Measurements from ENCODE around the gene MOAP1. TPM values are rescaled to one million over a fixed set of nuclear protein-coding genes. Genes with fewer than 3 reads are reported as not detected.

Gene MOAP1
- total RNA-seq, 1 donor from 2014 or later: 61.1 TPM

GRCh38 chr14:93228550-93228949, 43.9 kb upstream of the MOAP1 start:
- no peak overlapping the region for H3K27ac ChIP-seq (replicated peaks)
- no peaks in the 10 kb centered on the region for H3K27me3 ChIP-seq (ENCODE audit: low read depth)
- H3K4me3 ChIP-seq: no peak overlapping the region
- H3K36me3 ChIP-seq: peaks cover 55% of the 10 kb centered on the region
- DNase-seq: no peak
- peaks cover 5% of the 10 kb centered on the region for H3K4me1 ChIP-seq
- no peaks in the 10 kb centered on the region for H3K9me3 ChIP-seq (replicated peaks)
- intact Hi-C loops (cut with micrococcal nuclease): no loop called here
- TF ChIP-seq CTCF (IDR thresholded peaks at IDR 0.05; ENCODE audit: borderline replicate concordance): no peak

GRCh38 chr14:93223565-93223964, 38.9 kb upstream of the MOAP1 start:
- no peak for TF ChIP-seq CTCF (IDR thresholded peaks at IDR 0.05; ENCODE audit: borderline replicate concordance)
- intact Hi-C loops (cut with micrococcal nuclease): no loop called here

DNA sequence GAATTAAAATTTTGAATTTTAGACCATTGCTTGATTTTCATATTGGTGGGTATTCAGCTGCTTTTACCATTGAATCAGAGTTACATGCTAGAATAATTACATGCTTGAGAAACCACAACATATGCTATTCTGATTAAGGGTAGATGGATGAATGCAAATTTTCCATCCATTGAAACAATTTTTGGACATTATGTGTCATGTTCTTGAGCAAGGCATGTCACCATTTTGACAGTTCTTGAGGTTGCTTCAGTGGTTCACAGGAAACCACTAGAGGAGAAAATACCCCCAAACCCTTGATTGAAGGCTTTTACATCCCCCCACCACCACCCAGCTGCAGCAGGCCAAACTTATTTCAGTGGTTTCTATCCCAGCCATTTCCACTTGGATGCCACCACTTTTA, 35.8 kb upstream of the MOAP1 start:
- no peak for TF ChIP-seq CTCF (IDR thresholded peaks at IDR 0.05; ENCODE audit: borderline replicate concordance)
- Histone ChIP-seq H3K27ac (replicated peaks) (no peak overlapping the region), H3K4me1 (no peaks in the 10 kb centered on the region), H3K36me3 (peaks cover 97% of the 10 kb centered on the region), H3K4me3 (no peak overlapping the region), H3K9me3 (replicated peaks) (no peaks in the 10 kb centered on the region), H3K27me3 (ENCODE audit: low read depth) (no peaks in the 10 kb centered on the region)
- no peak for DNase-seq
- intact Hi-C loops (cut with micrococcal nuclease): no loop called here

More at GRCh38 chr14:93223565-93223964, 38.9 kb upstream of the MOAP1 start:
- no peak for DNase-seq
- Histone ChIP-seq H3K4me1 (no peaks in the 10 kb centered on the region), H3K9me3 (replicated peaks) (no peaks in the 10 kb centered on the region), H3K4me3 (no peak overlapping the region), H3K27ac (replicated peaks) (no peak overlapping the region), H3K36me3 (peaks cover 93% of the 10 kb centered on the region), H3K27me3 (ENCODE audit: low read depth) (no peaks in the 10 kb centered on the region)

DNA sequence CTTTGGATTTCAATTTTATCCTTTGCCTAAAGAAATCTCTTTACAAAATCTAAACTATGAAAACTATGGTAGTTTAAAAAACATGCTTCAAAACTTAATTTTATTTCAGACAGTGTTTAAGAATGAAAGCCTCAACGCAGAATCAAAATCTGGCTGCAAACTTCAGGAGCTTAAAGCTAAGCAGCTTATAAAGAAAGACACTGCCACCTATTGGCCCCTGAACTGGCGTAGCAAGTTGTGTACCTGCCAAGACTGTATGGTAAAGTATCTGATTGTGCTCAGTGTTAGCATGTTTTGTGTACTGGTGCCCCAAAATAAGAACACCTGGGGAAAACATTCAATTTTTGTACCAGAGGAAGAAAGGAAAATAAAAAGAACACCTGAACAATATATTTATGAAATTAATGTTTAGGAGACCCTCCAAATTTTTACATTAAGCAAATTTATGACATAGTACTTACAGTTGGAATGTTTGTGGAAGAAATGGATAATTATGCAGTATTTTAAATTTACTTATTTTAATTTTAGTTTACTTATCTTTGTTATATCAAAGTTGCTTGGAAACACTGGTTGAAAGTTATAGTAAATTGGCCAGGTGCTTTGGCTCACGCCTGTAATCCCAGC, 34.5 kb upstream of the MOAP1 start:
- no peaks in the 10 kb centered on the region for H3K4me1 ChIP-seq
- intact Hi-C loops (cut with micrococcal nuclease): loop anchor here (10.0 kb wide), 1 partner anchor 396 kb away; no protein-coding TSS in a partner anchor
- no peak overlapping the region for H3K27ac ChIP-seq (replicated peaks)
- peak; percentile 61 for TF ChIP-seq CTCF (IDR thresholded peaks at IDR 0.05; ENCODE audit: borderline replicate concordance)
- DNase-seq: no peak
- peaks cover 98% of the 10 kb centered on the region for H3K36me3 ChIP-seq
- no peaks in the 10 kb centered on the region for H3K9me3 ChIP-seq (replicated peaks)
- H3K27me3 ChIP-seq (ENCODE audit: low read depth): no peaks in the 10 kb centered on the region
- H3K4me3 ChIP-seq: no peak overlapping the region

DNA sequence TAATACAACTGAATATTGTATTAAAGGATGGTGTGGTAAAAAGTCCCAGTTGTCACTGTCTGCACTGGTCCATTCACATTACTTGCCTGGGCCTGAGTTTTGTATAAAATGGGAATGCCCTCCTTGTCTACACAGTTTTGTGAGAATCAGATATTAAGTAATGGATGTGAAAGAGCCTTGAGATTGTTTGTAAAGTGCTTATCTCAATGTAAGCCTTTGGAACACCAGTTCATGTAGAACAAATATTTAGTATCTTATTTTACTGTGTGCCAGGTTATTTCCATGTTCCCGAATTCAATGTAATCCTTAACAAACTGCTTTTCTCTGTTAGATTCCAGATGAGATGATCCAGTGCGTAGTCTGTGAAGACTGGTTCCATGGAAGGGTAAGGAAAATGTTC, 29.9 kb upstream of the MOAP1 start:
- Histone ChIP-seq H3K4me1 (peaks cover 3% of the 10 kb centered on the region), H3K36me3 (peaks cover 94% of the 10 kb centered on the region), H3K9me3 (replicated peaks) (no peaks in the 10 kb centered on the region), H3K4me3 (no peak overlapping the region), H3K27ac (replicated peaks) (no peak overlapping the region), H3K27me3 (ENCODE audit: low read depth) (no peaks in the 10 kb centered on the region)
- DNase-seq: no peak
- intact Hi-C loops (cut with micrococcal nuclease): loop anchor here (10.0 kb wide), 1 partner anchor 400 kb away; no protein-coding TSS in a partner anchor
- no peak for TF ChIP-seq CTCF (IDR thresholded peaks at IDR 0.05; ENCODE audit: borderline replicate concordance)
